Endothelial cell of umbilical vein (primary cell): ENCODE measurements around the gene TBC1D17.

Source experiments
- EZH2 ChIP-seq: IDR thresholded peaks from 2 replicates; pipeline ENCODE4 v1.6.1; 2012; ENCODE audit warnings: borderline replicate concordance, low read depth, mild to moderate bottlenecking, moderate library complexity, low read length, inconsistent platforms; ENCODE audit not compliant: severe bottlenecking
- JUN ChIP-seq: IDR thresholded peaks from 2 replicates; pipeline ENCODE4 v1.6.1; 2011; ENCODE audit warnings: borderline replicate concordance, low read depth; ENCODE audit not compliant: insufficient read length, insufficient read depth
- POLR2A ChIP-seq: IDR thresholded peaks from 2 replicates; pipeline ENCODE4 v1.6.1; 2012; ENCODE audit warnings: low read depth, mild to moderate bottlenecking, control low read depth, low read length
- POLR2AphosphoS5 ChIP-seq: IDR thresholded peaks from 2 replicates; pipeline ENCODE4 v1.6.1; 2012; ENCODE audit warnings: low read depth, mild to moderate bottlenecking, control low read depth, low read length, moderate library complexity; ENCODE audit not compliant: insufficient read depth
- TF ChIP-seq, protein P1 (sequence below), 2 donors: IDR thresholded peaks; 1 replicate in 1 of 2; 2 replicates in 1 of 2; pipeline ENCODE4 v1.5.1; 2011; ENCODE audit warnings: low read length in 2 of 2, mild to moderate bottlenecking in 2 of 2, moderate library complexity in 2 of 2, control low read depth in 1 of 2, inconsistent platforms in 1 of 2, low read depth in 1 of 2; ENCODE audit not compliant: insufficient read depth in 1 of 2; ENCODE audit errors: extremely low read depth in 1 of 2
- TF ChIP-seq, protein P2 (sequence below): IDR thresholded peaks from 2 replicates; pipeline ENCODE4 v1.6.1; 2011; ENCODE audit not compliant: insufficient read depth, insufficient read length

DNA sequence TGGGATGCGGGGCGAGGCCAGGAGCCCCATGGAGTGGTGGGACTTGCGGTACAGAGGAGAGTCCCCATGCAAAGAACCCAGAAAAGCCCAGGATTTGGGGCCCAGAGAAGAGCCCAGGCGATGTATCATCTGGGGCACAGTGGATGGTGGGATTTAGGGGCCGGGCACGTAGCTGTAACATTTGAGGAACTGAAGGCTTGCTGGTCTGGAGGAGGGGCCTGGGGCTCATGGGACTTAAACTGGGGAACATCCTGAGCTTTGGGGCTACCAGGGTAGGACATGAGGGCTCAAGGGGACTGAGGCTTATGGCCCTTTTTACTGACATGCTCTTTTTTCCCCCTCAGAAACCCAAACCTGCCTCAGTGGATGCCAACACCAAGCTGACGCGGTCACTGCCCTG lies 45.9 kb upstream of the TBC1D17 start:
- TF ChIP-seq, protein P1, sequence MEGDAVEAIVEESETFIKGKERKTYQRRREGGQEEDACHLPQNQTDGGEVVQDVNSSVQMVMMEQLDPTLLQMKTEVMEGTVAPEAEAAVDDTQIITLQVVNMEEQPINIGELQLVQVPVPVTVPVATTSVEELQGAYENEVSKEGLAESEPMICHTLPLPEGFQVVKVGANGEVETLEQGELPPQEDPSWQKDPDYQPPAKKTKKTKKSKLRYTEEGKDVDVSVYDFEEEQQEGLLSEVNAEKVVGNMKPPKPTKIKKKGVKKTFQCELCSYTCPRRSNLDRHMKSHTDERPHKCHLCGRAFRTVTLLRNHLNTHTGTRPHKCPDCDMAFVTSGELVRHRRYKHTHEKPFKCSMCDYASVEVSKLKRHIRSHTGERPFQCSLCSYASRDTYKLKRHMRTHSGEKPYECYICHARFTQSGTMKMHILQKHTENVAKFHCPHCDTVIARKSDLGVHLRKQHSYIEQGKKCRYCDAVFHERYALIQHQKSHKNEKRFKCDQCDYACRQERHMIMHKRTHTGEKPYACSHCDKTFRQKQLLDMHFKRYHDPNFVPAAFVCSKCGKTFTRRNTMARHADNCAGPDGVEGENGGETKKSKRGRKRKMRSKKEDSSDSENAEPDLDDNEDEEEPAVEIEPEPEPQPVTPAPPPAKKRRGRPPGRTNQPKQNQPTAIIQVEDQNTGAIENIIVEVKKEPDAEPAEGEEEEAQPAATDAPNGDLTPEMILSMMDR (IDR thresholded peaks at IDR 0.05; ENCODE audit: extremely low read depth in 1 of 2, insufficient read depth in 1 of 2, low read depth in 1 of 2, low read length in 2 of 2): no peak
- TF ChIP-seq JUN: no peak
- TF ChIP-seq POLR2A: no peak
- TF ChIP-seq POLR2AphosphoS5: no peak
- TF ChIP-seq, protein P2, sequence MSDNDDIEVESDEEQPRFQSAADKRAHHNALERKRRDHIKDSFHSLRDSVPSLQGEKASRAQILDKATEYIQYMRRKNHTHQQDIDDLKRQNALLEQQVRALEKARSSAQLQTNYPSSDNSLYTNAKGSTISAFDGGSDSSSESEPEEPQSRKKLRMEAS: no peak
- TF ChIP-seq EZH2: no peak
